HG02981 (cell line): ENCODE results near the gene PDIA6.

Source experiments
- ATAC-seq: cut with Tn5 transposase; IDR thresholded peaks from one replicate; pipeline ENCODE4 v1.9.1; 2021; ENCODE audit warnings: mild to moderate bottlenecking, moderate library complexity; ENCODE audit not compliant: unreplicated experiment

PDIA6 gene

GRCh38 chr2:10812362-10813162, at the start of gene PDIA6:
Gene PDIA6 (minus strand): TSS chr2:10812785. CDS start chr2:10812696, 89 bp downstream.
- peak; percentile 90 for ATAC-seq

DNA sequence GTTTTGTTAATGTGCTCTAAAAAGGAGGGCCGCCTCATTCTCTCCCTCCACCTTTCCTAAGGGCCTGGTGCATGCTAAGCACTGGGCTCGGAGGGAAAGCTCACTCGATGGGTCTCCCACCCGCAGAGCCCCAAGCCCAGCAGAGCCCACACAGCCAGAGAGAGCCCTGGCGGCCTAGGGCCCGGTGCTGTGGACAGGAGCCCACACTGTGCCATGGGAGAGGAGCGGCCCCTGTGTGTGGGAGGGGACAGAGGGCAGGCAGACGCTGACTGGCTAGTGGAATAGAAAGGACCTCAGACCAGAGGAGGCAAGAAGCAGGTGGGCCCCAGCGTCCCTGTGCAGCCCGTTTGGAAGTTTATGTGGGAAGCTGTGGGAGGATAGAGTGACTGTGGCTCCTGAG, 49.7 kb upstream of the PDIA6 start:
- no peak for ATAC-seq

GRCh38 chr2:10861765-10862164, 49.2 kb upstream of the PDIA6 start:
- ATAC-seq, result no peak

DNA sequence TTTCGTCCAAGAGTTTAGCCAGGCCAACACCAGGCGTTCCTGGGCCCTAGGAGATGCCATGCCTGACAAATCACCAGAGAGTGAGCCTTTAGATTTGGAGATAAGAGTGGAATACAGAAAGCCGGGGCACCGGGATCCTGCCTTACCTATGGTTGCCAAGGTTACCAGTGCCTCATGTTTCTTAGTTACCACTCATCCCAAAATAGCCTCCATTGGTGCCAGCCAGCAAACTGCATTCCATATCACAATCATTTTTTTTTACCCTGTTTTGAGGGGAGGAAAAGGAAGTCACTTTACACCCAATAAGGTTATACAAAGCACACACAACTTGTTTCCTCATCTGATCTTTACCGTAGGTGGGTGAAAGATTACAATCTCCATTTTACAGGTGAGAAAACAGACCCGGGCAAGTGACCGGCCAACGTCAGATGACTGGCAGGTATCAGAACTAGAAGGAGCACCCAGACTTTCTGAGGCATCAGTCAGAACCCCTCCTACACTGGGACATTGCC, 48.3 kb upstream of the PDIA6 start:
- ATAC-seq, result no peak

DNA sequence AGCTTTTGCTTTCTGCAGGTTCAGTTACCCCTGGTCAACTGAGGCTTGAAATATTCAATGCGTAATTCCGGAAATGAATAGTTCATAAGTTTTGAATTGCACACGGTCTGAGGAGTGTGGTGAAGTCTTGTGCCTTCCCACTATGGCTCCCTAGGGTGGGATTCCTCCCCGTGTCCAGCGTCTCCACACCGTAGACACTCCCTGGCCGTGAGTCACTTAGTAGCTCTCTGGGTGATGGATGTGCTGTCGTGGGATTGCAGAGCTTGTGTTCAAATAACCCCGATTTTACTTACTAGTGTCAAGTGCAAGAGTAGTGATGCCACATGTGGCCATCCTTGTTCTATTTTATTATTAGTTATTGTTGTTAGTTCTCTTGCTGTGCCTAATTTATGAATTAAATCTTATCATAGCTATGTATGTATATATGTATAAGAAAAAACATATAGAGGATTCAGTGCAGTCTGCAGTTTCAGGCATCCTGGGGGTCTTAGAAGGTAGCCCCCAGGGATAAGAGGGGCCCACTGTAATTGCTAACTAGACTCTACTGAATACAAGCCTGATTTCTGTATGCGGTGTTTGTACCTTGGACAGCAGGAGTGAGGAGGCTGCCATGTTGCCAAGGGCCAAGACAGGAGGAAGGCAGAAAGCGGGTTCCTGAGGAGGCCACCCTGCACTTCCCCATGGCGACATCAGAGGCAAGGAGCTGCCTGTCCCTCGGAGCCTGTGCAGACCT, 47.7 kb upstream of the PDIA6 start:
- no peak for ATAC-seq

DNA sequence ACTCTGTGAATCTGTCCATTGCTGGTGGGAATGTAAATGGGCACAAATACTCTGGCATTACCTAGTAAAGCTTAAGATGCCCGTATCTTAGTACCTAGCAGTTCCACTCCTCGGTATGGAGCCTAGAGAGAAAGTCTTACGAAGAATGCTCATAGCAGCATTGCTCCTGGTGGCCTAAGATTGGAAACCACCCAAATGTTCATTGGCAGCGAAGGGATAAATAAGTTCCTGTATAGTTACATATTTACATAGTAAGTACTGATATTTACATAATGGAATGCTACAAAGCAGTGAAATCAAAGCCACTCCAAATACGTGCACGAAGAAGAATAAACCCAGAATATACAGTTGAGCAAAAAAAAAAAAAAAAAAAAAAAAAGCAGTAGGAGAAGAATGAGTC, 46.7 kb upstream of the PDIA6 start:
- ATAC-seq, result no peak

GRCh38 chr2:10848541-10848940, 36.0 kb upstream of the PDIA6 start:
- no peak for ATAC-seq

DNA sequence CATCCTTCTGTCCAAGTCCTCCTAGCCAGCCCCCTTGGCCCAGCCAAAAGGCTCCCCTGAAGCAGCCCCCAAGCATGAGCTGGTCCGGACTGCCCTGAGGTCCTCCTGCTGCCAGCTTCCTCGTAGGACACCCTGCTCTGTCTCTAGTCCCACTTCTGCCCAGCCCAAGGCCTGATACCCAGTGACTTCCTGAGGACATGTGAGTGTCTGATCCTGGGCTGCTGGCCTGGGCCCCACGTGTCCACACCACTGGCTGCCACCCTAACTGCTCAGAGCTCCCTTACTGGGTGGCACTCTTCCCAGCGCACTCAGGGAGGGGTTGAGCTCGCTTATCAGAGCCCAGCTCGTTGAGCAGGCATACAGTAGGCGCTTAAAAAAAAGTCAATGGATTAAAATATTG, 34.4 kb upstream of the PDIA6 start:
- no peak for ATAC-seq

DNA sequence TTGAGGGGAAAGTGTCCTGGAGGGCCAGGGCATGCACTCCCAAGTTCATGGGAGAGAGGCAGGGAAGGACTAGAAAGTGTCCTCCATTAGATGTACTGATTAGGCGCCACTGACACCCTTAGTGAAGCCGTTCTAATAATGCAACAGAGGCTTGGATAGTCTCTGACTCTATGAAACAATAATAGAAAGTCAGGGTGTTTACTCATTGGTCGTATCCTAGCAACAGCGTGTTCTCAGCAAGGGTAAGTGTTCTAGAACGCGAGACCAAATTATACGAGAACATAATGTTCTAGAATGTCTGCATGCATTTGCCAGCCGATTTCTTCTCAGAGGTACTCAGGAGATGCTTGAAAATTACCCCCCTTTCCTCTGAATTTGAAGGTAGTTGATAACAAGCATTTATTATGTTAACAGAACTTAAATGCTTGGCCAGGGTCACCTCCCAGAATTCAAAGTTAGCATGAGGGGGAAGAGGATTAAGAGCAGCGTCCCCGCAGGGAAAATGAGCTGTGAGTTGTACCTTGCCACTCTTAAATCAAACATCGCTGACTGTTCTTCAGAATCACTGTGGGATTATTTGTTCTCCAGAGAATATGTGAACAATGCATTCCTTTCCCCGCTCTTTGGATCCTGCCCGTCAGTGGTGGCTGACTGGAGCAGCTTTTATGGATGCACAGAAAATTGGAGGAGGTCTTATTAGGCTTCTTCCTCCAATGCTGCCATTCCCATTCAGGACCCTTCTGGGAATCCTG, 33.7 kb upstream of the PDIA6 start:
- ATAC-seq, result no peak

DNA sequence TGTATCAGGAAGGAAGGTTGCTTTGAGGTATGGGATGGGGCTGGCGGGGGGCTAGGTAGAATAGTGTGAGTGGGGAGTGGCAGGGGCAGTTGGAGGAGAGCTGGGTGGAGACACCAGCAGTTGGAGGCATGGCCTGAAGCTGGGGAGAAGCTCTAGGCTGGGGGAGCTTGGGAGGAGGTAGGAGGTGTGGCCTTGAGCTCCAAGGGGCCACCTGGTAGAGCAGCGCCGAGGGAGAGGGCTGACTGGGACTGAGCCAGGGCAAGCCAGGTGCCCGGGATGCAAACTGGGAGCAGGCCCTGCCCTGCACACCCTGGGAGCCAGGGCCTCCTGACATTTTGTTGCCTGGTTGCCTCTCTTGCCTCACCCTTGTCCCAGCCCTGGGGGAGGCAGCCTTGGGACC, 33.1 kb upstream of the PDIA6 start:
- ATAC-seq, result no peak

DNA sequence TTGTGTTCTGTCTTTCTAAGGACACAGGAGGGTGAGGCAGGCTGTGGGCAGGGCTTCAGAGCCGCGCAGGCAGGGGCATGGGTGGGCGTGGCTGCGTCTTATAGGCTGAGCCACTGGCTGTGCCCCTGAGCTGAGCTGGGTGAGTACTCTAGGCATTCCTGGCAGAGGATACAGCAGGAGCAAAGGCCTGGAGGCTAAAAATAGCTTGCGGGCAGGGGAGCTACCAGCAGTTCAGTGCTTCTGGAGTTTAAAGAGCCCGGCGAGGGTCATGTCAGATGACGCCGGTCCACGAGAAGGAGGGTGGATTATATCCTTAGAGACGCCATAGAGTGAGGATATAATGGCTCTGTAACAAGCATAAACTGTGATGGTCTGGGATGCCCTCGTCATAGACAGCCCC, 31.5 kb upstream of the PDIA6 start:
- no peak for ATAC-seq

DNA sequence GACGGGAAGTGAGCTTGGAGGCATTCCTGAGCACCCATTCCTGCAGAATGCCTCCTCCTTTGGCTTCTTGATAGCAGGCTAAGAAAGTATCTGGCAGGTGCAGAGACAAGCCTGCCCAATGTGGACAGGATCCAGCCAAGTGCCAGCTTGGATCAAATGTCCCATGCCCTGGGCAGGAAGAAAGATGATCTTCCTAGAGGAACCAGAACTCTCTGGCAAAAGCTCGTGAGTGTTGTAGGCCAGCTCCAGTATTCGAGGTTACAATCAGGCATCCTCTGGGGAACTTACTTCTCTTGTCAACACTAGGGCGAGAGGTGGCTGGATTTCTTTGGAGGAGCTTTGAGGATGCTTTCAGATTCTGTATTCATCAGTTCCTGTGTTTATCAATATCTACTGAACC, 29.9 kb upstream of the PDIA6 start:
- ATAC-seq, result no peak

DNA sequence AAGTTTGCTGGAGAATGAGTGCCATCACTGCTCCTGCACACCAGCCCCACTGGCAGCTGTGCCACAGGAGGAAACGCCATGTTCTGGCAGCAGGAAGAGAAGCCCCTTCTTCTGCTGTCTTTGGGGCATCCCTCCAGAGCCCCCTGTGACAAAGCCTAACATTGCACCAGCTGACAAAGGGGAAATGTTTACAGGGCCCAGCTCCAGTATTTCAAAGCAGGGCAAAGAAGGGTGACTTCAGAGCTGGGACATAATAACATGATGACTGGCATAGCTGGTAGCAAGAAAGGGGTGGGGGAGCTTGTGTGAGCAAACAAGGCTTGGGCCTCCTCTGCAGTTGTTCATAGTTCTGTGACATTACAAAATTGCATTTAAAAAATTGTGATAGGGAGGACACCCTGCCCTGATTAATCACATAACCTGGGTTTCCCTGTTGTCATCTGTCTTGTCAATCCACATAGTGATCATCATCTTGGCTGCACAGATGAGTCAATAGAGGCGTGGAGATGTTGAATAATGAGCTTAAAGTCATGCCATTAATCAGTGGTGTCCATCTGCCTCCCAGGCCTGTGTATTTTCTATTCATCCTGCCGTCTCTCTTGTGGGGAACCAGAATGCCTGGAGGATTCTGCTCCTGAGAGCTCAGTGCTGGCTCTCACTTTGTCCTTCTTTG, 29.1 kb upstream of the PDIA6 start:
- no peak for ATAC-seq

- ATAC-seq, result no peak
Observed at GRCh38 chr2:10839813-10840212, 27.2 kb upstream of the PDIA6 start.

GRCh38 chr2:10838734-10839133, 26.1 kb upstream of the PDIA6 start:
- ATAC-seq, result no peak

- ATAC-seq, result no peak
Observed at GRCh38 chr2:10837298-10838266, 25.0 kb upstream of the PDIA6 start.

DNA sequence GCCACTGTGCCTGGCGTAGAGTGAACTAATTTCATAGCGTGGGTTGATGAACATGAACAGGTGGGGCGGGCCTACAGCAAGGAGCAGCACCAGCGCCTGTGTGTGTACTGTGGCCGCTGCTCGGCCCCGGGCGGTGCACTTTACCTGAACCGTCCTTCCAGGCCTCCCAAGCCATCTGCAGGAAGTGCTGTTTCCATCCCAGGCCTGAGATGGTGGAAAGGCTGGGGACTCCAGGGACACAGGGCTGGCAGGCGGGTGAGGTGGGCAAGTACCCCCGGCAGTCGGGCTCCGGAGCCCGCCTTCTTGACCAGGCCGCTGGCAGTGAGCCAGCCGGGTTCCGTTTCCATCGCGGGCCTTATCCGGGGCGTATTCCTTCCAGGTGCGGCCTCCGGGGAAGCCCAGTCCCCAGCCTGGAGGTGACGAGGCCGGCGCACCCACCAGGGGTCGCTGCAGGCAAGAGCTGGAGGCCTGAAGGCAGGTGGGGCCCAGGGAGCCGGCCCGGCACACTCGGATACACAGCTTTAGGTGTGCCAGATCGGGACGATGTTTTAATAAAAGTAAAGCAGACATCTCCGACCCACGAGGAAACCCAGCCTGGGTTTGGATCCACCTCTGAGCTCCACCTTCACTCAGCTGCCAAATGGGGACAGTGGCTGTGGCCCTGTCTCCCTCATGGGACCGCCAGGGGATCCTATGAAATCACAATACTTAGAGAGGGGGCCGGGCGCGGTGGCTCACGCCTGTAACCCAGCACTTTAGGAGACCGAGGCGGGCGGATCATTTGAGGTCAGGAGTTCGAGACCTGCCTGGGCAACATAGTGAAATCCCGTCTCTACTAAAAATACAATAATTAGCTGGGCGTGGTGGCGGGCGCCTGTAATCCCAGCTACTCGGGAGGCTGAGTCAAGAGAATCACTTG, 22.7 kb upstream of the PDIA6 start:
- ATAC-seq, result peak; percentile 56

GRCh38 chr2:10834068-10834655, 21.6 kb upstream of the PDIA6 start:
- no peak for ATAC-seq
